NCI-H1048 (cell line): ENCODE results near the gene PIK3CD.
"Not testable (repeated sequence)": the region's sequence is repeated elsewhere in the genome, so short reads cannot be mapped to it uniquely, and the experiment has no call there.

Source experiments
- DNase-seq: peaks from one replicate; lab custom pipeline; 2025; lab: John Stamatoyannopoulos, UW

Gene PIK3CD

GRCh38 chr1:9736241-9736640, 84.7 kb downstream of the PIK3CD start:
- no peak for DNase-seq

GRCh38 chr1:9737057-9737456, 85.5 kb downstream of the PIK3CD start:
- DNase-seq = no peak

GRCh38 chr1:9737671-9738070, 86.1 kb downstream of the PIK3CD start:
- DNase-seq = no peak

DNA sequence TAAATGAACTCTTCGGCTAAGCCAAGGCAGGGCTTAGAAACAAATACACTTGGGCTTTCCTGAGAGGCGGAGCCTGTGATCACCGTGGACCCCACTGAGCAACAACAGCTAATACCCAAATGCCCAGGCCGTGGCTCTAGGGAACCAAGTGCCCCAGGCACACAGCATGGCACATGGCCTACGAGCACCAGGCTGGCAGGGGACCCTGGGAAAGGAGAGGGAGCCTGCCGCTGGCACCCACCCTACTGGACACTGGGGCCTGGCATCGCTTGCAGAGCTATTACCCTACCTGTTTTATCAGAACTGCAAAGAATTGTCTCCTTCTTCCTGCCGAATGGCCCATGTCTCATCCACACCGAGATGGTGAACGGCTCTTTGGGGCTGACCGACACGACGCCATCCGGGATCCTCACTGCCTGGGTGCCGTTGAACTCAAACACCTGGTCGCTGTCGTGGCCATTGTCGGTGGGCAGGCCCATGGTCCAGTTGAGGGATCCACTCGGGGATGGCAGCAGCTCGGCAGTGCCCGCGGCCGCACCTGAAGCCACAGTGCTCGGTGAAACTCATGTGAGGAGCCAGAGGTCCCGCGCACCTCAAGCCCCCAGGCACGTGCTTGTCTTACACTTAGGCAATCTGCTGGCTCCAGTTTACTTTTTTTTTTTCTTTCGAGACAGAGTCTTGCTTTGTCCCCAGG, 92.7 kb downstream of the PIK3CD start:
- no peak for DNase-seq

DNA sequence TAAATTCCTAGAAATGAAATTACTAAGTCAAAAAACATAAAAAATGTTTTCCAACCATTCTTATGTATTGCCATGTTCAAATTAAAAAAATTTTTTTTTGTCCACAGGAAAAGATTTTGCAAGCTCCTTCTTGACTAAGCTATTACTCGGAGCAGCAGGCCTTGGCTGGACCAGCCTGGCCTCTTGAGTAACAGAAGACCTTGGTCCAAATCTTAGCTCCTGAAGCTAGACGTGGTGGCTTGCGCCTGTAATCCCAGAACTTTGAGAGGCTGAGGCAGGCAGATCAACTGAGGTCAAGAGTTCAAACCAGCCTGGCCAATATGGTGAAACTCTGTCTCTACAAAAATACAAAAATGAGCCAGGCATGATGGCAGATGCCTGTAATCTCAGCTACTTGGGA, 94.7 kb downstream of the PIK3CD start:
- no peak for DNase-seq

- no peak for DNase-seq
Measured at GRCh38 chr1:9746651-9747050, 95.1 kb downstream of the PIK3CD start.

DNA sequence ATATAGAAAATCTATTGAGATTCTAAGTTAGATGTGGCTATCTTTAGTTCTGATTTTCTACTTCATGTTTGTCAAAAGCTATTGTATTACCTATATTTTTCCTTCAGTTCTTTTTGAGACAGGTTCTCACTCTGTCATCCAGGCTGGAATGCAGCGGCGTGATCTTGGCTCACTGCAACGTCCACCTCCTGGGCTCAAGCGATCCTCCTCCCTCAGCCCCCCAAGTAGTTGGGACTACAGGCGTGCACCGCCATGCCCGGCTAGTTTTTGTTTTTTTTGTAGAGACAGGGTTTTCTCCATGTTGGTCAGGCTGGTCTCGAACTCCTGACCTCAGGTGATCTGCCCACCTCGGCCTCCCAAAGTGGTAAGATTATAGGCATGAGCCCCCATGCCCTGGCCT, 96.9 kb downstream of the PIK3CD start:
- not testable (repeated sequence) for DNase-seq

DNA sequence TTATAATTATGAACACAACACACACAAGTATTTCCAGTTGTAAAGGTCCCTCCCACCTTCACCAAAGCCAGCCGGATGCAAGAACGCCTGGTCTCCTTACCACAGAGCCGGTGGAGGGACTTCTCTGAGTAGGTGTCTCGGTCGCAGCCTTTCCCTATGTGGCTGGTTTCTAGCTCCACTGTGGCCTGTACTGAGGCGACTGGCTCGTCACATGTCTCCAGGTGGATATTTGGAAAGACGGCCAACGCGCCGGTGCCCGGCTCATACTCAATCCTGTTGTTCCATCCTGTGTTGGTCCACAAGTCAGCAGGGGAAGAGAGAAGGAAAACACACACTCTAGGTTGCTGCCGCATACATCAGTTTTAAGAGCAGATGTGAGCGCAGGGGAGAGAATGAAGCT, 97.8 kb downstream of the PIK3CD start:
- DNase-seq = no peak

GRCh38 chr1:9751971-9752370, 100.4 kb downstream of the PIK3CD start:
- DNase-seq = no peak

DNA sequence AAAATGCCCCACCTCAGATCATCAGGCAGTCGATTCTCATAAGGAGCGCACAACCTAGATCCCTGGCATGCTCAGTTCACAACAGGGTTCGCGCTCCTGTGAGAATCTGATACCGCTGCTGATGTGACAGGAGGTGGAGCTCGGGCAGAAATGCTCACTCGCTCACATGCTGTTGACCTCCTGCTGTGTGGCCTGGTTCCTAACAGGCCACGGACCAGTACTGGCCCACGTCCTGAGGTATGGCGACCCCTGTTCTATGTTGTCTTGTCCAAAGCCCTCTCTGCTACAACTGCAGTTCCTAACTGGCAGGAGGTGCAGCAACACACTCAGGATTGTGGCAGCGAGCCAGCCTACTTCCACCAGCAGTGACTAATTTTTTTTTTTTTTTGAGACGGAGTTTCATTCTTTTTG, 101.6 kb downstream of the PIK3CD start:
- no peak for DNase-seq

- no peak for DNase-seq
Measured at GRCh38 chr1:9755441-9755995, 104.0 kb downstream of the PIK3CD start.

- no peak for DNase-seq
Measured at GRCh38 chr1:9758559-9759121, 107.1 kb downstream of the PIK3CD start.

DNA sequence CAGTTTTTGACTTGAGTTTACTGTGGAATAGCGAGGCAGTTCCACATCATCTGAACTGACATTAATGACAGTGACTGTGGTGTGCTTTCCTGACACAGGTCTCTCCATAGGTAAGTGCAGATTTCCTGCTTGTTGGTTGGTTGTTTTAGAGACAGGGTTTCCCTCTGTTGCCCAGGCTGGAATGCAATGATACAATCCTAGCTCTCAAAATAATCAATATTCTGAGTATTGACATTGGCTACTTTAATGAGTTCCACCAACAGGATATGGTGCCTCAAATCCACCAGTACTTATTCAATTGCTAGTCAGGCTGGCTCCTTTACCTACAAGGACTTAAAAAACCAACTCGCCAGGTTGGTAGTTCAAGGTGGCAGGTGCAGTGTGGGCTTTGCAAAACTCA, 108.4 kb downstream of the PIK3CD start:
- DNase-seq = no peak

- DNase-seq = no peak
Measured at GRCh38 chr1:9760824-9761223, 109.3 kb downstream of the PIK3CD start.

GRCh38 chr1:9761855-9762254, 110.3 kb downstream of the PIK3CD start:
- DNase-seq = no peak

GRCh38 chr1:9762446-9762845, 110.9 kb downstream of the PIK3CD start:
- DNase-seq = not testable (repeated sequence)

- DNase-seq = no peak
Measured at GRCh38 chr1:9763914-9764313, 112.4 kb downstream of the PIK3CD start.

DNA sequence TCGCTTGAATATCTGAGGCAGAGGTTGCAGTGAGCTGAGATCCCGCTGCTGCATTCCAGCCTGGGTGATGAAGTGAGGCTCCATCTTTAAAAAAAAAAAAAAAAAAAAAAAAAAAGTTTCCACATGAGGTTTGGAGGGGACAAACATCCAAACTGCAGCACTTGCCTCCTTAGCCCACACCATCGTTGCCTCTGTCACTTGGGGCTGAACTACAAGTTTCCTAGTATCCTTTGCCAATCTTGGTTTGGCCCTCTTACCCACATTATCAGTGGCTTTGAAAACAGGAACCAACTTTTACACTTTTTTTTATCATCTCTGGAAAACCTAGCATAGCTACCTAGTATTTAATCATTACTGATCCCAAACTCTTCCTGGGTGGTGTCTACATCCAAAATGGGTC, 113.0 kb downstream of the PIK3CD start:
- no peak for DNase-seq

- DNase-seq = no peak
Measured at GRCh38 chr1:9766759-9767442, 115.4 kb downstream of the PIK3CD start.

GRCh38 chr1:9767964-9768668, 116.6 kb downstream of the PIK3CD start:
- DNase-seq = no peak

DNA sequence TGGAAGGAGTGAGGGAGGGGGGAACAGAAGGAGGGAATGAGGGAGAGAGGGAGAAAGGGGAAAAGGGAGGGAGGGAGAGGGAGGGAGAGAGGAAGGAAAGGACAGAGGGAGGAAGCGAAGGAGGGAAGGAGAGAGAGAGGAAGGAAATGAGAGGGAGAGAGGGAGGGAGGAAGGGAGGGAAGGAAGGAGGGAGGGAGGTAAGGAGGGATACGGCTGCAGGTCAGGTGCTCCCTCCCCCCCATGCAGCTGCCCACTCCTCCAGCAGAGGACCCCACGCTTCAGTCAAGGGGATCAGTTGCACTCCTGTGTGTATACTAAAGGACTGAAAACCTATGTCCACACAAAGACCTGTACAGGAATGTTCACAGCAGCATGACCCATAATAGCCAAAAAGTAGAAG, 117.5 kb downstream of the PIK3CD start:
- no peak for DNase-seq

- DNase-seq = no peak
Measured at GRCh38 chr1:9770298-9770697, 118.8 kb downstream of the PIK3CD start.
